Retinal pigment epithelial cell (primary cell): ENCODE data around the gene C6orf120.
A peak's percentile ranks its signal among the peaks of the same experiment; 100 is the strongest.

Experiments used
- DNase-seq: peaks from one replicate; pipeline ENCODE4 v3.0.0-alpha.2; 2010; ENCODE audit warnings: low read depth
- H3K4me3 ChIP-seq: 2 replicates; pipeline ENCODE4 v1.5.1; 2011; ENCODE audit warnings: mild to moderate bottlenecking, low read length, control low read depth, moderate library complexity
- TF ChIP-seq, protein P1 (sequence below): conservative IDR thresholded peaks from 2 replicates; pipeline ENCODE4 v1.5.1; 2011; ENCODE audit warnings: low read depth, low read length, control low read depth, inconsistent platforms

The C6orf120 gene

DNA sequence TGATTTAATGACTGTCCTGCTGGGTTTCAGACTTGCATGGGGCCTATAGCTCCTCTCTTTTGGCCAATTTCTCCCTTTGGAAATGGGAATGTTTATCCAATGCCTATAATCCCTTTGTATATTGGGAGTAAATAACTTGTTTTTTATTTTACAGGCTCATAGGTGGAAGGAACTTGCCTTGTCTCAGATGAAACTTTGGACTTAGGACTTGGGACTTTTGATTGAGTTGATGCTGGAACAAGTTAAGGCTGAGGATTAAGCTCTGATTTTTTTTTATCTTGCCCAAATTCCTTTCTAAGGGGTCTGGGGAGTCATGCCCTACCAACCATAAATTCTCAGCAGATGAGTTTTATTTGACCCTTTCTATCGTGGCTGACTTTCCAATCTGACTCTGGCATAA, 23.6 kb upstream of the C6orf120 start:
- no peak for DNase-seq
- no peak overlapping the region for H3K4me3 ChIP-seq
- TF ChIP-seq, protein P1, sequence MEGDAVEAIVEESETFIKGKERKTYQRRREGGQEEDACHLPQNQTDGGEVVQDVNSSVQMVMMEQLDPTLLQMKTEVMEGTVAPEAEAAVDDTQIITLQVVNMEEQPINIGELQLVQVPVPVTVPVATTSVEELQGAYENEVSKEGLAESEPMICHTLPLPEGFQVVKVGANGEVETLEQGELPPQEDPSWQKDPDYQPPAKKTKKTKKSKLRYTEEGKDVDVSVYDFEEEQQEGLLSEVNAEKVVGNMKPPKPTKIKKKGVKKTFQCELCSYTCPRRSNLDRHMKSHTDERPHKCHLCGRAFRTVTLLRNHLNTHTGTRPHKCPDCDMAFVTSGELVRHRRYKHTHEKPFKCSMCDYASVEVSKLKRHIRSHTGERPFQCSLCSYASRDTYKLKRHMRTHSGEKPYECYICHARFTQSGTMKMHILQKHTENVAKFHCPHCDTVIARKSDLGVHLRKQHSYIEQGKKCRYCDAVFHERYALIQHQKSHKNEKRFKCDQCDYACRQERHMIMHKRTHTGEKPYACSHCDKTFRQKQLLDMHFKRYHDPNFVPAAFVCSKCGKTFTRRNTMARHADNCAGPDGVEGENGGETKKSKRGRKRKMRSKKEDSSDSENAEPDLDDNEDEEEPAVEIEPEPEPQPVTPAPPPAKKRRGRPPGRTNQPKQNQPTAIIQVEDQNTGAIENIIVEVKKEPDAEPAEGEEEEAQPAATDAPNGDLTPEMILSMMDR = no peak

DNA sequence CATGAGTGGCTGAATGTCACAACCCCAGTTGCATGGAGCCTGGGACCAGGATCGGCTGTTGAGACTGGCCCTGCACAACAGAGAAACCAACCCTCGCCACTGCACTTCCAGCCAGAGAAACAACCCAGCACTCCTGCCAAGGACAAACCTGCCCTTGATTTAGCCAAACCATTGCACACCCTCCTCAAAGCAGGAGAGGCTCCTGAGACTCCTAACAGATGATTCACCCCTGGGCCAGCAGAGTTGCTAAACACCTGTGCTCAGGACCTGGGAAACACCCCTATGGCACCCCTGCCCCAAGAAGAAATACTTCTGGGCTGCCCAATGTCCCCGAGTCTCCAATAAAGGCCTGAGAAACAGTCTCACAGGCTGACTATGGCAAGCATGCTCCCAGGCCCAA, 17.9 kb upstream of the C6orf120 start:
- H3K4me3 ChIP-seq = no peak overlapping the region
- TF ChIP-seq, protein P1 = no peak
- DNase-seq = no peak

DNA sequence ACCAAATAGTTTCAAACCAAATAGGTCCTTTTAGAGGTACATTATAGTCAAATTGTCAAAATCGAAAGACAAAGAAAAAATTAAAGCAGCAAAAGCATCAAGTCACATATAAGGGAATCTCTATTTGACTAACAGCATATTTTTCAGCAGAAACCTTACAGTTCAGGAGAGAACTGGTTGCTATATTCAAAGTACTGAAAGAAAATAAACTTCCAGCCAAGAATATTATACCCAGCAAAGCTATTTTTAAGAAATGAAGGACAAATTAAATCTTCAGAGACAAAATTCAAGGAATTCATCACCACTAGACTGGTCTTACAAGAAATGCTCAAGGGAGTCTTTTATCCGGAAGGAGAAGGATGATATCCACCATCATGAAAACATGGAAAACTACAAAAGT, 16.1 kb upstream of the C6orf120 start:
- TF ChIP-seq, protein P1 = no peak
- no peak overlapping the region for H3K4me3 ChIP-seq
- DNase-seq = no peak

DNA sequence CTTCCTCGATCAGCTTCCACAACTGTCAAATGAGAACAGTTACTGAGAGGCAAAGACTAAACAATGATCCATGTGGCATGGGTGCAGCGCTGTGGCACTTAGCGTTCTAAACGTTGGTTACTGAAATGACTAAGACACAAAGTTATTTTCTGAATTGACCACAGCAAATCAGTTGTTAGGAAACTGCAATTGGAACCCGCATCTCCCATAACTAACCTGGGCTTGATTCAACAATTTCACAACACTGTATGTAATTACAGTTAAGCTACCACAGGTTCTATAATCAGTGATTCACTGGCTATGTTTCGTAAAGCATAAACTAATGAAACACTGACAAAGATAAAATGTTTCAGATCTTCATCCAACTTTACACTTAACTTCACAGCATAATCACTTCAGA, 12.6 kb upstream of the C6orf120 start:
- DNase-seq = peak; percentile 40
- no peak overlapping the region for H3K4me3 ChIP-seq
- TF ChIP-seq, protein P1 = no peak

DNA sequence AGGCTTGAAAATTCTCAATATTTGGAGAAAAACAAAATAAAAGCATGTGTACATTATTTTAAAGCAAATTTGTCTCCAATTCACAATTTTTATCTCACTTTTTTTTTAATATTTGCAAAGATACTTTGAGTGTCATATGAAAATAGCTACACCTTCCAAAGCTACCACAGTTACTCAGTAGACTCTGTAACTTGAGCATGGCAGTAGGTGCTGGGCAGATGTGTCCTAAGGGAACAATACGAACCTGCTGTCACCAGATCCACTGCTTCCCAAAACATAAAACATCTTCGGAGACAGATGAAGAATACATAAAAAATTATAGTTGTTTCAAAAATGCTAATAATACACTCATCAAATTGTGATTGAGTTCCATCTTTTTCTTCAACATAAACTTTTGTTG, 10.7 kb upstream of the C6orf120 start:
- H3K4me3 ChIP-seq = no peak overlapping the region
- TF ChIP-seq, protein P1 = no peak
- no peak for DNase-seq

DNA sequence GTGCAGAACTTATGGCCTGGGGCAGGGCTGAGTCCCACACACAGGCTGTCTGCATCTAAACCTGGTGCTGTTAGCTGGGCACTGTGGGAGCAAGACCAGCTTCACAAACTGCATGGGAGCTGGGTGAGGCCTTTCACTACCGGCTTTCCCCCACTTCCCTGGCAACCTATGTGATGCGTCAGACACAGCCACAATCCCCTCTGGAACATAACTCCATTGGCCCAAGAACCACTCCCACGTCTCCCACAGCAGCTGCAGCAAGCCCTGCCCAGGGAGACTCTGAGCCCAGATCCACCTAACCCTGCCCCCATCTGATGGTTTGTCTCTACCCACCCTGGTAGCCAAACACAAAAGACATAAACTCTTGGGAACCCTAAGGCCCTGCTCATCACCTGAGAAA, 9.4 kb upstream of the C6orf120 start:
- TF ChIP-seq, protein P1 = no peak
- DNase-seq = no peak
- H3K4me3 ChIP-seq = no peak overlapping the region

DNA sequence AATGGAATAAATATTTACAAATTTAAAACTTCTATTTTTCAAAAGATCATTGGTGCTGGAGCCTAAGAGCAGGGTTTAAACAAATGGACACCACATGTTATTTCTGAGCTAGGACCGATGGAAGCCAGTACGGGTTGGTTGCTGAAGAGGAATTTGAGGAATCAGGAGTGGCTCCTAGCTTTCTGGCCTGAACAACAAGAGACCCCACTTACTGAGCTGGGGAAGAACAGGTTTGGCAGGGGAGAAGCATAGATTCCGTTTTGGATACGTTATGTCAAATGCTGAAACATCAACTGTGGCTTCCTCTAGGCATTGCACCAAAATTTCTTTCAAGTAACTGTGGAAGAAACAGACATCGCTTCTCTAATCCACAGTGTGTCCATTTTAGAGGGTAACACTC, 6.8 kb upstream of the C6orf120 start:
- DNase-seq = no peak
- no peak overlapping the region for H3K4me3 ChIP-seq
- TF ChIP-seq, protein P1 = no peak
